Liver (tissue), 9 donors: ENCODE measurements around the gene FGF11. TPM values are rescaled to one million over a fixed set of nuclear protein-coding genes. Genes with fewer than 3 reads are reported as not detected.
A peak's percentile ranks its signal among the peaks of the same experiment; 100 is the strongest.

Experiments used
- DNase-seq: peaks from one replicate; pipeline ENCODE4 v3.0.0-alpha.2; 2017; ENCODE audit warnings: low spot score
- H3K27ac ChIP-seq, 2 donors: one replicate each; pipeline ENCODE4 v1.7.0; 2013; ENCODE audit warnings: inconsistent platforms in 2 of 2, low read length in 2 of 2, control low read depth in 1 of 2, low read depth in 1 of 2, mild to moderate bottlenecking in 1 of 2
- H3K27me3 ChIP-seq, 4 donors: one replicate each; pipeline versions ENCODE4 v1.6.1 to v1.7.0; 2013; ENCODE audit warnings: low read length in 3 of 4, inconsistent platforms in 1 of 4, mild to moderate bottlenecking in 1 of 4, moderate library complexity in 1 of 4; ENCODE audit not compliant: control insufficient read depth in 4 of 4, insufficient read depth in 4 of 4
- H3K36me3 ChIP-seq, 4 donors: one replicate each; pipeline versions ENCODE4 v1.6.1 to v1.7.0; 2013; ENCODE audit warnings: low read length in 3 of 4, mild to moderate bottlenecking in 3 of 4, low read depth in 1 of 4, moderate library complexity in 1 of 4; ENCODE audit not compliant: control insufficient read depth in 4 of 4, insufficient read depth in 3 of 4
- H3K4me1 ChIP-seq, 4 donors: one replicate each; pipeline versions ENCODE4 v1.6.1 to v1.7.0; 2013; ENCODE audit warnings: low read length in 3 of 4, mild to moderate bottlenecking in 3 of 4, moderate library complexity in 1 of 4; ENCODE audit not compliant: control insufficient read depth in 4 of 4, insufficient read depth in 4 of 4
- H3K4me3 ChIP-seq, 3 donors: one replicate each; pipeline versions ENCODE4 v1.6.1 to v1.7.0; 2013; ENCODE audit warnings: low read length in 3 of 3, control low read depth in 1 of 3, low read depth in 1 of 3, mild to moderate bottlenecking in 1 of 3
- H3K9ac ChIP-seq, 2 donors: one replicate each; pipeline ENCODE4 v1.7.0; 2013; ENCODE audit warnings: low read length in 2 of 2, mild to moderate bottlenecking in 2 of 2, moderate library complexity in 2 of 2, control low read depth in 1 of 2, low read depth in 1 of 2
- H3K9me3 ChIP-seq, 4 donors: one replicate each; pipeline versions ENCODE4 v1.6.1 to v1.7.0; 2013; ENCODE audit warnings: low read length in 3 of 4; ENCODE audit not compliant: control insufficient read depth in 4 of 4
- ATF3 ChIP-seq: IDR thresholded peaks from 2 replicates; pipeline ENCODE4 v1.6.1; 2016; ENCODE audit warnings: antibody characterized with exemption
- CTCF ChIP-seq: fragments of 150-350 bp; IDR thresholded peaks from 2 replicates; pipeline ENCODE4 v1.5.1; 2017; ENCODE audit warnings: improper control_type of control experiment, low read depth, low read length; ENCODE audit not compliant: missing input control
- EGR1 ChIP-seq, 2 donors: IDR thresholded peaks; 2 replicates each; pipeline ENCODE4 v1.6.1; 2016 to 2018; ENCODE audit warnings: antibody characterized with exemption in 2 of 2, low read depth in 2 of 2
- FOXA1 ChIP-seq: IDR thresholded peaks from 2 replicates; pipeline ENCODE4 v1.6.1; 2016; ENCODE audit warnings: antibody characterized with exemption
- FOXA2 ChIP-seq: IDR thresholded peaks from 2 replicates; pipeline ENCODE4 v1.6.1; 2016; ENCODE audit warnings: antibody characterized with exemption
- GABPA ChIP-seq, 2 donors: IDR thresholded peaks in 1 of 2; conservative IDR thresholded peaks in 1 of 2; 2 replicates each; pipeline ENCODE4 v1.6.1; 2016; ENCODE audit warnings: antibody characterized with exemption in 2 of 2, mild to moderate bottlenecking in 1 of 2, moderate library complexity in 1 of 2
- HNF4A ChIP-seq, 2 donors: conservative IDR thresholded peaks; 2 replicates each; pipeline ENCODE4 v1.6.1; 2016; ENCODE audit warnings: antibody characterized with exemption in 2 of 2, mild to moderate bottlenecking in 2 of 2
- HNF4G ChIP-seq: IDR thresholded peaks from 2 replicates; pipeline ENCODE4 v1.6.1; 2016; ENCODE audit warnings: antibody characterized with exemption
- JUND ChIP-seq, 2 donors: IDR thresholded peaks; 2 replicates each; pipeline ENCODE4 v1.6.1; 2016; ENCODE audit warnings: antibody characterized with exemption in 2 of 2
- MAX ChIP-seq: IDR thresholded peaks from 2 replicates; pipeline ENCODE4 v1.6.1; 2016; ENCODE audit warnings: antibody characterized with exemption
- NR2F2 ChIP-seq: IDR thresholded peaks from 2 replicates; pipeline ENCODE4 v1.6.1; 2016; ENCODE audit warnings: antibody characterized with exemption
- RAD21 ChIP-seq, 2 donors: IDR thresholded peaks; 2 replicates each; pipeline ENCODE4 v1.6.1; 2016; ENCODE audit warnings: antibody characterized with exemption in 2 of 2, mild to moderate bottlenecking in 2 of 2
- REST ChIP-seq: IDR thresholded peaks from 2 replicates; pipeline ENCODE4 v1.6.1; 2016; ENCODE audit warnings: antibody characterized with exemption, mild to moderate bottlenecking
- RXRA ChIP-seq, 2 donors: IDR thresholded peaks; 2 replicates each; pipeline ENCODE4 v1.6.1; 2017 to 2018; ENCODE audit warnings: antibody characterized with exemption in 2 of 2, mild to moderate bottlenecking in 1 of 2
- SP1 ChIP-seq: IDR thresholded peaks from 2 replicates; pipeline ENCODE4 v1.6.1; 2018; ENCODE audit warnings: antibody characterized with exemption, mild to moderate bottlenecking
- TAF1 ChIP-seq: conservative IDR thresholded peaks from 2 replicates; pipeline ENCODE4 v1.6.1; 2016; ENCODE audit warnings: antibody characterized with exemption, mild to moderate bottlenecking
- YY1 ChIP-seq: IDR thresholded peaks from 2 replicates; pipeline ENCODE4 v1.6.1; 2016; ENCODE audit warnings: antibody characterized with exemption, mild to moderate bottlenecking
- WGBS: extraction: QIAGEN DNeasy Blood & Tissue Kit; methylation state at CpG from one replicate; pipeline ENCODE4 v1.1.7; 2013; 5-methylcytosine and 5-hydroxymethylcytosine counted together
- polyA plus RNA-seq, 2 donors: library from polyadenylated mRNA; stranded (reverse) in 1 of 2; unstranded in 1 of 2; fragments of 200-250 nt in 1 of 2; fragments of >200 nt in 1 of 2; fragmentation: Nextera tagmentation in 1 of 2; extraction: Ambion mirVana in 1 of 2; gene quantifications; one replicate each; pipeline versions ENCODE4 v1.2.1 to v1.2.3, GENCODE V29; 2013 to 2015
- total RNA-seq, 2 donors: library from RNA; depleted of rRNA; stranded (reverse); fragments of >200 nt; gene quantifications; one replicate each; pipeline ENCODE4 v1.2.3, GENCODE V29; 2014
- donor health status: healthy.
- donor health status: healthy.
- donor health status: healthy.
- donor health status: healthy.
- donor health status: healthy.

Gene FGF11
- total and polyA plus RNA-seq, 4 donors = 0.17 to 0.25 (median 0.20) TPM

- H3K27ac ChIP-seq = peak overlapping the region; percentile 74 to 94
- H3K4me1 ChIP-seq = peaks cover 0 to 15% (median 8%) of the 10 kb centered on the region in 4 donors
- peak overlapping the region in 1 of 2 donors; percentile 79 for H3K9ac ChIP-seq
- H3K27me3 ChIP-seq = no peaks in the 10 kb centered on the region
- DNase-seq = no peak
- 17% methylated on average over 48 of the region's 48 CpGs for WGBS
- H3K36me3 ChIP-seq = peaks cover 0 to 8% (median 2%) of the 10 kb centered on the region in 4 donors
- TF ChIP-seq REST (no peak), FOXA1 (no peak), ATF3 (no peak), YY1 (no peak), FOXA2 (no peak), NR2F2 (no peak), JUND (IDR thresholded peaks at IDR 0.05) (no peak), SP1 (no peak), CTCF (no peak), GABPA (IDR thresholded peaks at IDR 0.05 in 1 of 2, conservative IDR thresholded peaks at IDR 0.05 in 1 of 2) (no peak), HNF4A (conservative IDR thresholded peaks at IDR 0.05) (no peak), TAF1 (no peak), MAX (no peak), EGR1 (IDR thresholded peaks at IDR 0.05; ENCODE audit: low read depth in 2 of 2) (no peak), HNF4G (no peak), RAD21 (IDR thresholded peaks at IDR 0.05) (no peak), RXRA (IDR thresholded peaks at IDR 0.05) (no peak)
- no peaks in the 10 kb centered on the region for H3K9me3 ChIP-seq
- H3K4me3 ChIP-seq = peak overlapping the region; percentile 69 to 85 (median 73)
Observed at GRCh38 chr17:7393613-7394451, 45.5 kb upstream of the FGF11 start.
